GM19467 (cell line): Measurements from ENCODE around the gene BEGAIN.

Experiments used
- ATAC-seq: cut with Tn5 transposase; IDR thresholded peaks from one replicate; pipeline ENCODE4 v1.9.1; 2021; ENCODE audit warnings: mild to moderate bottlenecking, moderate library complexity; ENCODE audit not compliant: unreplicated experiment

Gene BEGAIN

DNA sequence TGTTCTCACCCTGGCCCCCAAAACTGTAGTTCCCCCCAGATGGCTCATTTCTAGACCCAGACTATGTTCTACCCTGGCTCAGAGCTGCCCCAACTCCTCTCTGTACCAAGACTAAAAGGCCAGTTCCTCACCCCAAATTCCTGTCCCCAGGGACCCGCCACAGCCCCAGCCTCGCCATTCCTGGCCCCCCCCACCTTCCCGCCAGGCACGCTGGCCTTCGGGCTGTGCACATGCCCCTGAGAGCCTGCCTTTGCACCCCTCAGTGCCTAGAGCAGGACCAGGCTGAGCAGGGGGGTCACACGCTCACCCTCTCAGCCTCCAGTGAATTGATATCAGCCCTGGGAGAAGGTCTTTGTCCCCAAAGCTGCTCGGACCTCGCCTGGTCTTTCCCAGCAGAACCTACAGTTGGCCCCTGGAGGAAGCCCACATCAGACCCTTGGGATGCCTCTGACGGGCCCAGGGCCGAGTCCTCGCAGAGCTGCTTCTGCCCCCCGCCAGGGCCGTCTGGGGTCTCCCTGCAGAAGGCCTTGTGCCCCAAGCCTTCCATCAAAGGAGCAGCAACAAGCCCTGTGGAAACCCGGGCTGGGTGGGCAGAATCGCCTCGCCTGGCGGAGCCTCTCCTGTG, 32.4 kb downstream of the BEGAIN start:
- no peak for ATAC-seq

- ATAC-seq, result no peak
These were observed 33.0 kb downstream of the BEGAIN start for GRCh38 chr14:100554082-100554677.

- no peak for ATAC-seq
These were observed 33.7 kb downstream of the BEGAIN start for GRCh38 chr14:100553471-100553870.

DNA sequence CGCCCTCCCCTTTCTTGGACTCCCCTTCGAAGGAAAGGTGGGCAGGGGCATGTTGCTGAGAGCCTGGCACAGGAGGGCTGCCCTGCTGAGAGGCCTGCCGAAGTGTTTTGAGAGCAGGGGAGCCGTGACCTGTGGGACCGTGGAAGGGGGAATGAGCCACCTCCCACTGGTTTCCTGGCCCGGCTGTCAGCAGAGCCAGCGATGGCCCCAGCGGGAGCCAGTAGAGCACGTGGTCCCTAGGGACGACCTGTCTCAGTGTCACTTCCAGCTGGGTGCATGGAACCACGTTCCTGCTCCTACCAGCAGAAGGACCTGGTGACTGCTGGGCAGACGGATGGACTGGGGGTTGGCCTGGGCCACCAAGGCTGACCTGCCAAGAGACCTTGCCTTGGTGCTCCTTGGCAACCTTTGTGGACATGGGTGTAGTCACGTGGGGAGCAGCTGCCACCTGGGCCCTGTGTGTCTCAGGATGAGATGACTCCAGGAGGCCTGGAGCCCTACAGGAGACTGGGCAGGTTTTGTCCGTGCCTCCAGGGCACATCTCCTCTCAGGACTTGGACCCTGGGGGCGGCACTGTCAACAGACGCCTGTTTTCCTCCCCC, 34.6 kb downstream of the BEGAIN start:
- ATAC-seq, result no peak

- ATAC-seq, result no peak
These were observed 36.2 kb downstream of the BEGAIN start for GRCh38 chr14:100551056-100551455.

- no peak for ATAC-seq
These were observed 37.2 kb downstream of the BEGAIN start for GRCh38 chr14:100549834-100550625.

- ATAC-seq, result no peak
These were observed 38.3 kb downstream of the BEGAIN start for GRCh38 chr14:100548939-100549338.

DNA sequence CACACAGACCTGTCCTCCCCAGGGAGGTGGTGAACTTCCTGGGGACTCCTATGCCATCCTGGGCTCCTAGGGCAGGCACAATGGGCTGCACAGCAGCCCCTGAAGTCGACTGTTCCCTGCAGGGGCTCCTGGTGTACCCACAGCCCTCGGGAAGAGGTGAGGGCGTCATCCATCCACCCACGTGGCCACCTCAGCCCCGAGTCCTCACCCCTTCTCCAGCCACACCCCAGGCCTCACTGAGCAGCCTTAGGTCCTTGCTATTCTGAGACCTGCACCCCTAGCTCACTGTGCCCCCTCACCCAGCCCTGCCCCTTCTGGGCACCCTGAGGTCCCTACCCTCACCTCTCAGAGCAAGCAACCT, 38.9 kb downstream of the BEGAIN start:
- no peak for ATAC-seq

DNA sequence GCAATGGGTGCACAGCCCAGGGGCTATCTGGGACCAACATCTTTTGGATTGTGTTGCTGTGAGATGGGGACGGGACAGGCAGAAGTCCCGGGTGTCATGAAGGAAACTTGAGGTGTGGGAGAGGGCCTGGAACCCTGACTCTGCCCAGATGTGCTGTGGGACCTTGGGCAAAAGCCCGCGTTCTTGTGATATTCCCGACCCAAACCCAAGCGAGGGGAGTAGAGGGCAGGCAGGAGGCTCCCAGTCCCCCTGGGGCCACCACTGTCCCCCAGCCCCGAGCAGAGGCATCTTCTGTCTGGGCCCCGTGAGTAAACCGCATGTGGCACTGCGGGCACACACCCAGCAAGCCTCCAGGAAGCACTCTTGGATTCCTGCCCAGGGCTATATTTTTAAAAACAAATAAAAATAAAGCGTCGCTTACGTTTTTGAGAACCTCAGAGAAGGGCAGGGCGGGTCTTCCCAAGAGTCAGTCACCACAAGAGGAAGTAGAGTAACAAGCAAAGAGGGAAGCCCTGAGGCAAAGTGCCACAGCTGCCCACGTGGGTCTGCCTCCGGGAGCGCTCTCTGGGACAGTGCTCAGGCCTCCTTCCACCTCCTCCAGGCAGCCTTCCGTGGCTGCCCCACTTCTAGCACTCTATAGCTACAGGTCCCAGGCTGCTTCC, 39.5 kb downstream of the BEGAIN start:
- no peak for ATAC-seq

DNA sequence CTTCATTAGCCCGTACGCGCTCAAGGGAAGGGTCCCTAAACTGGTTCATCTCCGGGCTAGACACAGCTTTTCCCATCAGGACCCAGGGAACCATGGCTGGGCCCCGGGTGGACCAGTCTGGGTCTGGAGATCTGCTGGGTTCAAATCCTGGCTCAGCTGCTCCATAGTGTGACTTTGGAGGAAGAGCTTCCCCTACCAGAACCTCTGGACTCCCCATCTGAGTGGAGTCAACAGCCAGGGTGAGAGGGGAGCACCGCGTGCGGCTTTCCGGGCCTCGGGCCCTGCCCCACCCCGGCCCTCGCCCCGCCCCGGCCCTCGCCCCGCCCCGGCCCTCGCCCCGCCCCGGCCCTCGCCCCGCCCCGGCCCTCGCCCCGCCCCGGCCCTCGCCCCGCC, 41.2 kb downstream of the BEGAIN start:
- no peak for ATAC-seq

DNA sequence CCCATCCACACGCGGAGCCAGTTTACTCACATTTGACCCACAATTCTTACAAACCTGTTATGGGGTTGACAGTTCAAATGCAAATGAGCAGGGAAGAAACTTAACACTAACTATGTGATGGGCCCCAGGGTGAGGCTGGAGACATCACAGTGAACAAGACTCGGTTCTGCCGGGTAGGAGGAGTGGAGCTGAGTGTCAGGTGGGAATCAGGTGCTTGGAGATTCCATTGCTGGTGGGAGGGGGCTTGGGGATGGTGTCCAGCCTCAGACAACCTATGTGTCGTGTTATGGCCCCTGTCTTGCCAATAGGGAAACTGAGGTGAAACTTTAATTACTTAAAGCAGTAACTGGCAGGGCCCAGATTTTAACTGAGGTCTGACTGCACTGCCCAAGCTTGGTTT, 41.9 kb downstream of the BEGAIN start:
- no peak for ATAC-seq

GRCh38 chr14:100544506-100545141, 42.6 kb downstream of the BEGAIN start:
- ATAC-seq, result no peak

- ATAC-seq, result no peak
These were observed 43.5 kb downstream of the BEGAIN start for GRCh38 chr14:100543471-100544455.

DNA sequence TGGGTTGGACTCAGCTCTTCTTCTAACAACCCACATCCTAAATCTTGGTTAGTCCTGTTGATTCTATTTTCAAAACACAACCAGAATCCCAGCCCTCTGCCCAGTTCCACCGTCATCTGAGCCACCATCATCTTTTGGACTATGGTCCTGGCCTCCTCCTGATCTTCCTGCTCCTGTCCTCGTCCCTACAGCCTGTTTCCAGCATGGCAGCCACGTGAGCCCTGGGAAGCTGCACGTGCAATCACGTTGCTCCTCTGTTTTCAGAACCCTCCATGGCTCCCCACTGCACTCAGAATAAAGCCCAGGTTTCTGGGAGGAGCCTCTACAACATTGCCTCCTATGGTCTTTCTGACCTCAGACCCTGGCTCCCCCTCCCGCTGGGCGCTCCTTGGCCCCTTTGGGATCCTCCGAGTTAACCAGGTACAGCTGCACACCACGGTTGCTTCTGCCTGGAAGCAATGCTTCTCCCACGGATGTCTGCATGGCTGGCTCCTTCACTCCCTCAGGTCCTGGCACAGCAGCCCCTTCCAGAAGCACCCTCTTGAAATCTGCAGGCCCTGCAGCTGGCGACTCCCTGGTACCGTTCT, 44.5 kb downstream of the BEGAIN start:
- no peak for ATAC-seq

- no peak for ATAC-seq
These were observed 45.3 kb downstream of the BEGAIN start for GRCh38 chr14:100541621-100542560.

DNA sequence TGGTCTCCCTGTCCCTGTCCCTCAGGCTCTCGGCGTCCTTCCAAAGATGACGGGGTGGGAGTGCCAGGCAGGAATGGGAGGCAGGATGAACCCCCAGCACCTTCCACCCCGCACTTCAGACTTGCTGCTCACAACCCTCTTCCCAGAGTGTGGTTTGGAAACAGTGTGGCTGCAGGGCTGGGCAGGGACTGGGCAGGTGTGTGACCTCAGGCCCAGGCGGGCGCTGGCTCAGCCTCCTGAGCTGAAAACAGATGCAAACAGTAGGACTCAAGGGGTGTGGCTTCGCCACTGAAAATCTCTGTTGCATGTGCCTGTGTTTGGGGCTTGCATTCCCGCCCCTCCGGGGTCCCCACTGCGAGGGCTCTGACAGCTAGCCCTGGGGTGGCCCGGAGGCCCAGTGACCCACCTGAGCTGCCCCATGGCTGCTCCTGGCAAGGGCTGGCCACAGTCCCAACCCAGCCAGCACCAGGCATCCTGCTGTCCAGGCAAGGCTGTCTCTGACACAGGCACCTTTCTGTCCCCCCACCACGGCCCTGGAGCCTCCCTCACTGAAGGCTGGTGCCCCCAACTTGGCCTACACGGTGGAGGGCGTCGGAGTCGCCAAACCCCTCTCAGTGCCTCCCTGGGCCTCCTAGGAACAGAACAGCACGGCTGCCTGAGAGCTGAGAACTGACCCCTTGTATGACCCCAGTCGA, 46.1 kb downstream of the BEGAIN start:
- ATAC-seq, result no peak

DNA sequence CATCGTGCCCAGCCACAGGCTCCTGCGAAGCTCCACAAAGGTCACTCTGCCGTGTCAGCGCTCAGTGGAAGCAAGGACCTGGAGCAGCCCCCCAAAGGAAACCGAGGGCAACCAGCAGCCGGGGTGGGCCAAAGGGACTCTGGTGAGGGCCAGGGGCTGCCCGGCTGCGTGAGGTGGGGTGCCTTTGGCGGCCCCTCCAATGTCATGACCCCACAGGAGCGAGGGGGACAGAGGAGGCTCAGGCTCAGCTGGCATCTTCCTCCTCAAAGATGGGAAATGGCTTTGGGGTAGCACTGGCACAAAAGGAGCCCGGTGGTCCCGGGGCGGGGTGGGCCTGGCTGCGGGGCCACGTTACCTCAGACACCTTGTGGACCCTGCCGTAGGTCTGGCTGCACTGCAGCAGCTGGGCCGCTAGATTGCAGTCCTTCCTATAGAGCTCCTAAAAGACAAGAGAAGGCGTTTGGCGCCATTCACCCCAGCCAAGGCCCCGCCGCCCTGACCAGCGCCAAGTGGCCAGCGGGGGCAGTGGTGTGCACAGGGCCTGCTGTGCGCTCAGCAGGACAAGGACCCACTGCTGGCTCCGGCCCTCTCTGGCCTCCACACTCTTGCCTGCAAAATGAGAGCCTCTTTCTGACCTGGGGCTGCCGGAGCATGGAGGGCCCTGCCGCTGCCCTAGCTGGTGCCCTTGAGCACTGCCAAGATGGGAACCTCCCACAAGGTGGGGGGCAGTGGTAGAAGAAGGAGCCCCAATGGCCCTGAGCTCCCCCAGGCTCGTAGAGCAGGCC, 46.9 kb downstream of the BEGAIN start:
- no peak for ATAC-seq
